Endothelial cell of umbilical vein (primary cell): ENCODE results near the gene TLX1. TPM values are rescaled to one million over a fixed set of nuclear protein-coding genes. Genes with fewer than 3 reads are reported as not detected.

Experiments
- BruUV-seq: library from RNA; stranded (reverse); fragments of 400-500 nt; replicated peaks from 2 replicates; lab custom pipeline; 2021; lab: Mats Ljungman, UMichigan
- CTCF ChIA-PET: fragments of 300-600, 350-600 bp; sonication (Branson Sonifier 250); formaldehyde crosslinking; loops from one replicate; lab custom pipeline; 2021; ENCODE audit warnings: antibody characterized with exemption, inconsistent platforms; lab: Charles Lee
- POLR2A ChIA-PET: fragments of 300-600, 350-600 bp; sonication (Branson Sonifier 250); formaldehyde crosslinking; loops from one replicate; lab custom pipeline; 2021; ENCODE audit warnings: antibody characterized with exemption, inconsistent platforms; lab: Charles Lee
- DNase-seq: peaks from one replicate; pipeline ENCODE4 v3.0.0-alpha.2; 2011; ENCODE audit warnings: low read depth, low spot score
- FAIRE-seq: peaks from 2 replicates; lab custom pipeline; 2011; peaks lifted over from hg19 to GRCh38; lab: Jason Lieb, UNC
- H2AFZ ChIP-seq: 2 replicates; pipeline ENCODE4 v1.6.0; 2012; ENCODE audit warnings: low read depth, low read length, control low read depth, inconsistent platforms
- H3K27ac ChIP-seq: 2 replicates; pipeline ENCODE4 v1.5.1; 2011; ENCODE audit warnings: low read depth, mild to moderate bottlenecking, control low read depth, low read length, moderate library complexity; ENCODE audit not compliant: insufficient read depth
- H3K27me3 ChIP-seq, 2 experiments: 2 replicates each; pipeline versions ENCODE4 v1.6.0 to v1.6.1; 2011; ENCODE audit warnings: low read length in 2 of 2, mixed read lengths in 1 of 2; ENCODE audit not compliant: control insufficient read depth in 2 of 2, insufficient read depth in 2 of 2
- H3K36me3 ChIP-seq, 2 experiments: 2 replicates in 1 of 2; 3 replicates in 1 of 2; pipeline ENCODE4 v1.5.1; 2011; ENCODE audit warnings: low read length in 2 of 2, mild to moderate bottlenecking in 1 of 2, moderate library complexity in 1 of 2; ENCODE audit not compliant: control insufficient read depth in 2 of 2, insufficient read depth in 2 of 2; ENCODE audit errors: extremely low read depth in 1 of 2
- H3K4me1 ChIP-seq: 3 replicates; pipeline ENCODE4 v1.5.1; 2011; ENCODE audit warnings: mild to moderate bottlenecking, low read length; ENCODE audit not compliant: control insufficient read depth, insufficient read depth; ENCODE audit errors: extremely low read depth
- H3K4me2 ChIP-seq: 2 replicates; pipeline ENCODE4 v1.6.1; 2011; ENCODE audit warnings: low read length, control low read depth, mixed read lengths; ENCODE audit not compliant: insufficient read depth
- H3K4me3 ChIP-seq, 3 experiments: fragments of 200-600 bp in 1 of 3; sonication (generic), shearing (Covaris generic) in 1 of 3; replicated peaks in 1 of 3; 2 replicates each; pipeline ENCODE4 v1.5.1; 2011 to 2016; ENCODE audit warnings: control low read depth in 3 of 3, low read length in 3 of 3, mild to moderate bottlenecking in 2 of 3, inconsistent platforms in 1 of 3, low read depth in 1 of 3, moderate library complexity in 1 of 3; ENCODE audit not compliant: insufficient read depth in 1 of 3
- H3K79me2 ChIP-seq: 2 replicates; pipeline ENCODE4 v1.6.0; 2012; ENCODE audit warnings: low read length, inconsistent platforms; ENCODE audit not compliant: control insufficient read depth, insufficient read depth
- H3K9ac ChIP-seq: replicated peaks from 2 replicates; pipeline ENCODE3; 2011; ENCODE audit warnings: low read length, control low read depth; ENCODE audit not compliant: insufficient read depth; ENCODE audit errors: extremely low read depth
- H3K9me1 ChIP-seq: replicated peaks from 3 replicates; pipeline ENCODE4 v1.6.0; 2011; ENCODE audit warnings: mild to moderate bottlenecking, low read length; ENCODE audit not compliant: control insufficient read depth, insufficient read depth; ENCODE audit errors: extremely low read depth
- H3K9me3 ChIP-seq: replicated peaks from 2 replicates; pipeline ENCODE4 v1.5.1; 2012; ENCODE audit warnings: low read length, inconsistent platforms; ENCODE audit not compliant: control insufficient read depth, insufficient read depth
- H4K20me1 ChIP-seq: replicated peaks from 2 replicates; pipeline ENCODE3; 2011; ENCODE audit warnings: mild to moderate bottlenecking, low read length; ENCODE audit not compliant: control insufficient read depth, insufficient read depth; ENCODE audit errors: extremely low read depth
- CTCF ChIP-seq, 2 donors: IDR thresholded peaks; 1 replicate in 1 of 2; 2 replicates in 1 of 2; pipeline ENCODE4 v1.5.1; 2011; ENCODE audit warnings: low read length in 2 of 2, mild to moderate bottlenecking in 2 of 2, moderate library complexity in 2 of 2, control low read depth in 1 of 2, inconsistent platforms in 1 of 2, low read depth in 1 of 2; ENCODE audit not compliant: insufficient read depth in 1 of 2; ENCODE audit errors: extremely low read depth in 1 of 2
- EZH2 ChIP-seq: IDR thresholded peaks from 2 replicates; pipeline ENCODE4 v1.6.1; 2012; ENCODE audit warnings: borderline replicate concordance, low read depth, mild to moderate bottlenecking, moderate library complexity, low read length, inconsistent platforms; ENCODE audit not compliant: severe bottlenecking
- FOS ChIP-seq: IDR thresholded peaks from 2 replicates; pipeline ENCODE4 v1.6.1; 2011; ENCODE audit warnings: mild to moderate bottlenecking, low read length, moderate library complexity, borderline replicate concordance; ENCODE audit not compliant: insufficient read depth
- MAX ChIP-seq: IDR thresholded peaks from 2 replicates; pipeline ENCODE4 v1.6.1; 2011; ENCODE audit not compliant: insufficient read depth, insufficient read length
- MYC ChIP-seq: IDR thresholded peaks from one replicate; pipeline ENCODE4 v1.6.1; 2011; ENCODE audit warnings: mild to moderate bottlenecking, low read depth, low read length
- POLR2A ChIP-seq: IDR thresholded peaks from 2 replicates; pipeline ENCODE4 v1.6.1; 2012; ENCODE audit warnings: low read depth, mild to moderate bottlenecking, control low read depth, low read length
- dilution Hi-C: fragments of 300-500 bp; cut with MboI; formaldehyde crosslinking; loops from one replicate; pipeline ENCODE4 v1.15.0; 2019; ENCODE audit warnings: low sequenced_read_pairs; ENCODE audit not compliant: extremely low pct_ligation_motif_present
- intact Hi-C: fragments of 100-400 bp; cut with micrococcal nuclease; formaldehyde crosslinking; loops from one replicate; pipeline ENCODE4 v1.10.0; 2022
- polyA plus RNA-seq, 4 experiments: library from polyadenylated mRNA; depleted of rRNA in 3 of 4; stranded (reverse) in 3 of 4; unstranded in 1 of 4; fragments of >200 nt; gene quantifications; 2 replicates each; pipeline versions ENCODE4 v1.2.1 to v1.2.3, GENCODE V29; 2011 to 2012; ENCODE audit warnings: missing spikeins in 1 of 4
- total RNA-seq: library from RNA; stranded (reverse); gene quantifications from 2 replicates; pipeline ENCODE4 v1.2.3, GENCODE V29; 2021

TLX1 gene
- total and polyA plus RNA-seq, 2 donors (not counting 3 experiments of a cell fraction or from before 2014, with no cell fraction given): not detected

GRCh38 chr10:101141616-101142532, 10.8 kb downstream of the TLX1 start:
- H3K4me1 ChIP-seq: no peaks in the 10 kb centered on the region
- FAIRE-seq (peak; percentile 85), DNase-seq (peak; percentile 77)
- H3K4me2 ChIP-seq: no peak overlapping the region
- H3K79me2 ChIP-seq: no peaks in the 10 kb centered on the region
- H3K36me3 ChIP-seq: no peaks in the 10 kb centered on the region
- CTCF ChIA-PET: interaction anchor here (0.6 to 6.1 kb wide), 59 partner anchors 9 to 1296 kb away, joined by 3 to 496 read pairs (median 5); partner anchors contain the start of genes KAZALD1, PDZD7, SFXN3 and TLX1
- H4K20me1 ChIP-seq: no peaks in the 10 kb centered on the region
- no TSS peak for BruUV-seq
- intact Hi-C loops: loop anchor here (1.0 kb wide), 2 partner anchors 47 to 82 kb away; no protein-coding TSS in a partner anchor
- no peak overlapping the region for H3K9ac ChIP-seq
- no peaks in the 10 kb centered on the region for H3K9me3 ChIP-seq
- H2AFZ ChIP-seq: no peak overlapping the region
- H3K4me3 ChIP-seq: no peak overlapping the region
- dilution Hi-C loops: no loop called here
- H3K27me3 ChIP-seq: peaks cover 90 to 94% of the 10 kb centered on the region in 2 experiments
- no peak for TF ChIP-seq MYC
- peak; percentile 96 to 98 for TF ChIP-seq CTCF (IDR thresholded peaks at IDR 0.05; ENCODE audit: extremely low read depth in 1 of 2, insufficient read depth in 1 of 2, low read depth in 1 of 2, low read length in 2 of 2)
- no peak for TF ChIP-seq POLR2A
- TF ChIP-seq MAX: no peak
- peak; percentile 69 for TF ChIP-seq EZH2
- no peak for TF ChIP-seq FOS
- no peak overlapping the region for H3K27ac ChIP-seq
- no peaks in the 10 kb centered on the region for H3K9me1 ChIP-seq
- POLR2A ChIA-PET: interaction anchor here (1.0 to 1.1 kb wide), 3 partner anchors 46 to 82 kb away, joined by 3 to 5 read pairs (median 3); no protein-coding TSS in a partner anchor
